Measurements from ENCODE around the gene TTC3. TPM values are rescaled to one million over a fixed set of nuclear protein-coding genes. Genes with fewer than 3 reads are reported as not detected.

The TTC3 gene
- polyA plus RNA-seq, 1 donor from 2014 or later: 332 TPM

Small RNAs within 50 kb of the gene (small RNA-seq; reads per million reads assigned to genes)
- gene RN7SL678P: 0 reads per million in 3 experiments
- gene RNU6-696P: 0 to 0.08 (median 0) reads per million in 3 experiments

Other genes starting within 250 kb of the TTC3 start
- gene HLCS, start 106.6 kb upstream of the TTC3 start, polyA plus RNA-seq: 11.5 and 12.1 TPM in 2 replicates
- gene RIPPLY3, start 66.6 kb upstream of the TTC3 start, polyA plus RNA-seq: 0.24 and 0.76 TPM in 2 replicates
- gene PIGP, start 183 bp upstream of the TTC3 start, polyA plus RNA-seq: 32.1 and 38.5 TPM in 2 replicates
- 46.9 and 55.5 TPM in 2 replicates for gene VPS26C, start 194.1 kb downstream of the TTC3 start, polyA plus RNA-seq

All from neural cell (in vitro differentiated cells).